Transverse colon (tissue), 4 donors: ENCODE results near the gene ANKRD33B. TPM values are rescaled to one million over a fixed set of nuclear protein-coding genes. Genes with fewer than 3 reads are reported as not detected.
A peak's percentile ranks its signal among the peaks of the same experiment; 100 is the strongest.

Experiments used
- DNase-seq: peaks from one replicate; pipeline ENCODE4 v3.0.0-alpha.2; 2019
- H3K27ac ChIP-seq, 4 donors: fragments of 200-600 bp; sonication (generic); 2 replicates each; pipeline ENCODE4 v1.5.1; 2016 to 2018; ENCODE audit warnings: inconsistent platforms in 4 of 4
- H3K27me3 ChIP-seq: fragments of 200-600 bp; sonication (generic); 2 replicates; pipeline ENCODE4 v1.5.1; 2017; ENCODE audit warnings: inconsistent platforms
- H3K36me3 ChIP-seq, 4 donors: fragments of 200-600 bp; sonication (generic); 2 replicates each; pipeline ENCODE4 v1.5.1; 2017 to 2019; ENCODE audit warnings: inconsistent platforms in 4 of 4
- H3K4me1 ChIP-seq, 4 donors: fragments of 200-600 bp; sonication (generic); 2 replicates each; pipeline ENCODE4 v1.5.1; 2017 to 2020; ENCODE audit warnings: inconsistent platforms in 4 of 4
- H3K4me3 ChIP-seq, 4 donors: fragments of 200-600 bp; sonication (generic); 1 replicate in 1 of 4; 2 replicates in 3 of 4; pipeline versions ENCODE4 v1.5.1 to v1.6.1; 2017 to 2019; ENCODE audit warnings: inconsistent platforms in 4 of 4
- H3K9me3 ChIP-seq, 2 donors: fragments of 200-600 bp; sonication (generic); 2 replicates each; pipeline ENCODE4 v1.5.1; 2017 to 2019; ENCODE audit warnings: inconsistent platforms in 2 of 2
- CTCF ChIP-seq, 5 experiments: fragments of 200-600 bp in 3 of 5; fragments of 450-650 bp in 2 of 5; sonication (generic) in 3 of 5; IDR thresholded peaks; 1 replicate in 2 of 5; 2 replicates in 3 of 5; pipeline ENCODE4 v1.5.1; 2016 to 2017; ENCODE audit warnings: antibody characterized with exemption in 5 of 5, inconsistent platforms in 3 of 5, mild to moderate bottlenecking in 2 of 5, moderate library complexity in 1 of 5
- EP300 ChIP-seq: sonication (generic); formaldehyde crosslinking; IDR thresholded peaks from one replicate; pipeline ENCODE4 v1.6.1; 2017; ENCODE audit warnings: antibody characterized with exemption, low read depth
- POLR2A ChIP-seq: fragments of 450-650 bp; IDR thresholded peaks from one replicate; pipeline ENCODE4 v1.6.1; 2016; ENCODE audit warnings: antibody characterized with exemption, mild to moderate bottlenecking, moderate library complexity
- POLR2AphosphoS5 ChIP-seq, 3 donors: sonication (generic); formaldehyde crosslinking; IDR thresholded peaks; one replicate each; pipeline ENCODE4 v1.6.1; 2016; ENCODE audit warnings: antibody characterized with exemption in 3 of 3
- WGBS, 2 donors: methylation state at CpG; one replicate each; pipeline ENCODE4 v1.1.5; 2018; ENCODE audit warnings: low coverage in 1 of 2; 5-methylcytosine and 5-hydroxymethylcytosine counted together
- in situ Hi-C, 4 donors: fragments of 200-750 bp; cut with MboI; loops; one replicate each; pipeline versions ENCODE4 v1.15.0 to v1.15.1; 2017; ENCODE audit warnings: low sequenced_read_pairs in 3 of 4, low pct_ligation_motif_present in 1 of 4, low pct_unique_long_range_greater_than_20kb in 1 of 4
- intact Hi-C: fragments of 100-400 bp; cut with DNase I; formaldehyde crosslinking; loops from one replicate; pipeline ENCODE4 v1.15.1; 2023; ENCODE audit warnings: low total_unique reads
- total RNA-seq, 4 donors: library from RNA; depleted of rRNA; stranded (reverse); fragments of >200 nt; gene quantifications; one replicate each; pipeline ENCODE4 v1.1.0, GENCODE V29; 2016

ANKRD33B gene
- total RNA-seq, 4 donors from 2014 or later: 0.20 to 3.2 (median 1.4) TPM

DNA sequence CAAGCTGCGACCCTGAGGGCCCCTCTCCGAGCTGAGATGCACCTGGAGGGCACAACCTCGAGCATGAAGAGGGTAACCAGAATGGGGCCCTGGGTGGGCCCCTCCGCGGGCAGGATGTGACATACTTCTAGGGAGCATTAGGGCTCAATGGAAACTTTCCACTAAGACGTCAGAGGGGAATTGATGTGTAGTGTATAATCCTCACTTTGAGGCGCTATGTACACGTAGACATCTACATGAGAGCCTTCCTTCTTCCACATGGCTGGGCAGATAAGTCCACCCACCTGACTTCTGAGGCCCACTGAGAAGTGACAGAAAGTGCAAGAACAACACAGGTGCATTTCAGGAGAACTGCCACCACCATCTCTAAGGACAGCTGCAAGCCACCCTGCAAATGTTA lies 136.1 kb downstream of the ANKRD33B start:
- Histone ChIP-seq H3K9me3 (no peaks in the 10 kb centered on the region), H3K27me3 (no peaks in the 10 kb centered on the region), H3K36me3 (no peaks in the 10 kb centered on the region), H3K4me3 (no peak overlapping the region), H3K27ac (peak overlapping the region in 1 of 4 donors; percentile 36), H3K4me1 (peaks cover 8 to 32% (median 18%) of the 10 kb centered on the region in 4 donors)
- intact Hi-C loops (loop anchor here (5.0 kb wide), 1 partner anchor 287 kb away; no protein-coding TSS in a partner anchor), in situ Hi-C loops (no loop called here)
- WGBS, 2 donors: 87% methylated on average over 8 of the region's 8 CpGs; no CpG with 5 or more reads in 1 of the 2 donors
- DNase-seq: no peak
- TF ChIP-seq EP300 (no peak), POLR2A (no peak), POLR2AphosphoS5 (IDR thresholded peaks at IDR 0.05) (no peak), CTCF (IDR thresholded peaks at IDR 0.05) (no peak)

DNA sequence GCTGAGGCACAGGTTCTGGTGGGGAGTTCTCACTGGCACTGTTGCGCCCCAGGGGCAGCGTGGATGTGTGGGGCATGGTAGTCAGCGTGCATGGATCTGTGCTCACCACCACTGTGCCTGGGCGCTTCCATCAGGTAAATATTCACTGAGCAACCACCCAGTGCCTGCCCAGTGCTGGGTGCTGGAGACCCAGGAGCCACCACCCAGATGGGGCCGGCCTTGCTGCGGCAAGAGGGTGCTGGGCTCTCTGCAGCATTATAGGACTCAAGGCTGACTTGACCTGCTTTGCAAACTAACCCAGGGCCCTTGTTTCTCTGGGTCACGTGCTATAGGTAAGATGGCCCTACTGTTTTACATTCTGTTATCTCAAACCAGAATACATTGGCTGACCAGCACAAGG lies 136.6 kb downstream of the ANKRD33B start:
- H3K36me3 ChIP-seq: no peaks in the 10 kb centered on the region
- TF ChIP-seq POLR2A (no peak), EP300 (no peak), CTCF (IDR thresholded peaks at IDR 0.05) (no peak), POLR2AphosphoS5 (IDR thresholded peaks at IDR 0.05) (no peak)
- in situ Hi-C loops: no loop called here
- no peak overlapping the region for H3K27ac ChIP-seq
- no peak for DNase-seq
- H3K4me1 ChIP-seq: peaks cover 8 to 27% (median 16%) of the 10 kb centered on the region in 4 donors
- intact Hi-C loops: no loop called here
- no peaks in the 10 kb centered on the region for H3K27me3 ChIP-seq
- H3K9me3 ChIP-seq: no peaks in the 10 kb centered on the region
- WGBS, 2 donors: 95% methylated on average over 7 of the region's 7 CpGs; no CpG with 5 or more reads in 1 of the 2 donors
- no peak overlapping the region for H3K4me3 ChIP-seq

DNA sequence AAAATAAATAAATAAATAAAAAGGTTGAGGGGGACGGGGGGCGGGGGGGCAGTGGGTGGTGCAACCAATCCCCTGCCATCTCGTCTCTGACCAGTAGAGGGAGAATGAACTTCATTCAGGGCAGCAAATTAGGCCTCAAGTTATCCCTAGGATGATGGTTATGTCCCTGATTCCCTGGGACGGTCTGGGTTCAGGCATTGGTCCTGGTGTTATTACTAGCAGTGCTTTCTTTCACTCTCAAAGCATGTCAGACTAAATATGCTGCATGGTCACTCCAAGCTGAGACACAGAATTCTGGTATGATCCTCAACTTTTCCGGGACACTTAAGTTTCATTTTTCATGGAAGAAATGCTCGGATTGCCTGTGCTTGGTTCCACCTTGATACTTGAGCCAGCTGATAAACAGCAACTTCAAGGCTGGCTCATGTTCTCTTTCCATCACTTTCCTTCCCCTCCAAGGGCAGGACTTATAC lies 137.7 kb downstream of the ANKRD33B start:
- peak overlapping the region in 1 of 4 donors; percentile 15 for H3K27ac ChIP-seq
- WGBS, 2 donors: 28 to 43% methylated on average over 4 to 6 of the region's 6 CpGs
- TF ChIP-seq POLR2A (no peak), CTCF (IDR thresholded peaks at IDR 0.05) (peak; percentile 20 to 75 (median 63))

DNA sequence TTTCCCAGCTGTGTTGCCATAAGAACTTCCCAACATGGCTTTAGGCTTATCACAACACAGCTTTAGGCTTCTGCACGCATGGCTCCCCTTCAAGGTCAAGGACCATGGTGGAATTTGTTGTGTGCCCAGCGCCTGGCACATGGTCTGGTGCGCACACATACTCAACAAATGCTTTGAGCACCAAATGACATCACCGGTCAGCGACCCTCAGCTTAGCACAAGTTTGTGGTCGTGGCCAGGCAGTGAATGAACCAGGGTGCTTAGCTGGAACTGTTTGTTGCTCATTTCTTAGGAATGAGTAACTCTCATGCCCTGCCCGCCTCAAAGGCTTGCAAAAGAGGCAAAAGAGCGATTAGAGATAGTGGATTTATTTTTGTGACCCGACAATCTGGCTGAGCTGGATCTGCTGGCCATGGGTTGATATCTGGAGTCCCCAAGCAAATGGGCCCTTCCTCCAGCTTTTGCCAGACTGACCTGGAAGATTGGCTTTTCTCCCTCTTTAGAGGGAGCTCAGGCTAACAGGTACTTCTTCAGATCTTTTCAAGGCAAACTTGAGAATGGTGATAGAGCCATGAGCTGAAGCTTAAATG lies 138.3 kb downstream of the ANKRD33B start:
- TF ChIP-seq POLR2A (no peak), EP300 (no peak), POLR2AphosphoS5 (IDR thresholded peaks at IDR 0.05) (peak in 1 of 3 donors; percentile 10)
- H3K4me1 ChIP-seq: peaks cover 8 to 25% (median 16%) of the 10 kb centered on the region in 4 donors
- in situ Hi-C loops (no loop called here), intact Hi-C loops (no loop called here)
- H3K27ac ChIP-seq: peak overlapping the region in 1 of 4 donors; percentile 15
- H3K27me3 ChIP-seq: no peaks in the 10 kb centered on the region
- no peaks in the 10 kb centered on the region for H3K9me3 ChIP-seq
- WGBS, 2 donors: 82% methylated on average over 9 of the region's 9 CpGs; no CpG with 5 or more reads in 1 of the 2 donors
- no peaks in the 10 kb centered on the region for H3K36me3 ChIP-seq
- DNase-seq: no peak
- H3K4me3 ChIP-seq: no peak overlapping the region

More for the DNA sequence above, 137.7 kb downstream of the ANKRD33B start:
- Histone ChIP-seq H3K27me3 (no peaks in the 10 kb centered on the region), H3K4me3 (no peak overlapping the region), H3K9me3 (no peaks in the 10 kb centered on the region), H3K4me1 (peaks cover 8 to 25% (median 16%) of the 10 kb centered on the region in 4 donors), H3K36me3 (no peaks in the 10 kb centered on the region)
- no peak for DNase-seq
- intact Hi-C loops: no loop called here
- in situ Hi-C loops: no loop called here
